ENCODE measurements around the gene CRY2.
"Not testable (repeated sequence)": the region's sequence is repeated elsewhere in the genome, so short reads cannot be mapped to it uniquely, and the experiment has no call there.

The CRY2 gene

GRCh38 chr11:45880772-45881570, 33.7 kb downstream of the CRY2 start:
- no peak for DNase-seq

DNA sequence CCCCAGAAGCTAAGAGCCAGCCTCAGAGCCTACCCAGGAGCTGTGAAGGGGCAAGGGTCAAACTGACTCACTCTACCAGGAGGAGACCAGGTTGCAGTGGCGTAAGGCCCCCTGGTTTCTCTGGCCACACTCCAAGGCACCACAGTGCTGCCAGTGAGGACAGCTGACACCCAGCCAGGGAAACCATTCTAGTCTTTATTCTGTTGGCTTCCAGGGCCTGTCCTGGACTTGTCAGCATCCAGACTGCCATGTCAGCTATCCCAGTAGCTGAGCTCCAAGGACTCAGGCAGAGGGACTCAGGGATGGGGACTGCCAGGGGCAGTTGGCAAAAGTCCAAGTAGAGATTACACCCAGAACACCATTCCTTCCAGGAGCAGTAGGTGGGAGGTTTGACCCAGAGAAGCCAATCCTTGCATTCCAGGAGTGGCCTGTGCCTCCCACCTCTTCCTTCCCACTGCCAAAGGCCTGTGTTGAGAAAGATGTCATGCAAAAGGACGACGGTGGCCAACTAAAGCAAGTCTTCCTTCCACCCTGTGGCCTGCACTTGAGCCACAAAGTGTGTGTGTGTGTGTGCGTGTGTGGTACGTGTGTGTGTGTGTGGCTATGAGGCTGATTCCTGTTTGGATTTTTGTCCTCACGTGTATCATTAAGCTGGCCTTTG, 34.6 kb downstream of the CRY2 start:
- DNase-seq, result no peak

DNA sequence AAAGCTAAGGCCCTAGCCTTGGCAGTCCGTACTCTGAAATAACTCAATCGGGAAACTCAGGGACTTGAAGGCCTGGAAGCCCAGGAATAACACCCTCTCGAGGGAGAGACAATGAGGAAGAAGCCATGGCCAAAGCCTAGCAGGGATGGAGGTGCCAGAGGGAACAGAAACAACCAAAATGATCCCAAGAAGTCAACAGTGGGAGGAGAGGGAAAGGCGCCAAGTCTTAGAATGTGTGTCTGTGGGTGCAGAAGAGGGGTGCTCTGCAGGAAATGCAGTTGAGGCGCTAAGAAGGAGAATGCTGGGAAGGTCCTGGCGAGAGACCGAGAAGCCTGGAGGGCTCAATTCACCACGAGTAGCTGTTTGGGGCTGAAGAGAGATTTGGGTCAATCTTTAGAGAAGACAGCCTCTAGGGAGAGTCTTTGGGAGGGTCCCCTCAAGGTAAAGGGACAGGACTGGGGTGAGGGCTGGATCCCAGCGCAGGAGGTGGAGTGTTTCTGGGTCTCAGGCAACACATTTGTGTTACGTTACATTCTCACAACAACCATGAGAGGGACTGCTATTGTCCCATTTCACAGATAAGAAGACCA, 37.4 kb downstream of the CRY2 start:
- no peak for DNase-seq

- peak; percentile 39 for DNase-seq
Observed at GRCh38 chr11:45885274-45885920, 38.1 kb downstream of the CRY2 start, which contains the start of gene MAPK8IP1. MAPK8IP1 (plus strand) TSS chr11:45885651; CDS start chr11:45885821, 170 bp downstream.

- DNase-seq, result no peak
Observed at GRCh38 chr11:45885921-45886721, 38.8 kb downstream of the CRY2 start.

GRCh38 chr11:45886816-45887520, 39.7 kb downstream of the CRY2 start:
- DNase-seq, result no peak

DNA sequence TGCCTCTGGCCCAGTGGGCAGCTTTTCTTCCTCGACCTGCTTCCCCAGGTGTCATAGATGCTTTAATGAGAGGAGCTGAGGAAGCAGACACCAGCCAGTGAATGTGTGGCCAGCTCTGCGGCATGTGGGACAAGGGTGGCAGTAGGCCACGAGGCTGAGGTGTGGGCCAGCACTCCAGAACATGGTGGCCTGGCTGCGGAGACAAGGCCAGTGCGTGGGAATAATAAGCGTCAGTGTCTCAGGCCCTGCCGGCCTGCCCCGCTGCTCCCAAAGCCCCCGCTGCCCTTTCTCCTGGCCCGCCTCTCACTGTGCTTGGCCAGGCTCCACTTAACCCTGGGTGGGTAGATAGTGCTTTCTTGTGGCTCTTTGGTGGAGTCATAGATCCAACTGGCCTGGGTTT, 40.3 kb downstream of the CRY2 start:
- no peak for DNase-seq

DNA sequence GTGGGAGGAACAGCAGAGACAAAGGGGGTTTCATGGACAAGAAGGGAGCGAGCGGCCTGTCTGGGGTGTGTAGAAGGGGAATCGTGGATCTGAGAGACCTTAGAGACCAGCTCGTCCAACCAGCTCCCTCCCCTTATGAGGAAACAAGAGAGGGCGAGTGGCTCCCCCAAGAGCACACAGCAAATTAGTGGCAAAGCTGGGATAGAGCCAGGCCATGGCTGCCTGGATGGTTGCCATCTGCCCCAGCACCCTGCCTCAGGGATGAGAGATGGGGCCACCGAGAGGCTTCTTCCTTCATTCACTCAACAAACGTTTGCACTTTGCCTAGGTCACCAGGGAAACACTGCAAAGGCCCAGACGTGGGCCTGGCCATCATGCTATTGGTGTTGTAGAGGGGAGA, 42.3 kb downstream of the CRY2 start:
- no peak for DNase-seq

GRCh38 chr11:45889966-45890365, 42.7 kb downstream of the CRY2 start:
- no peak for DNase-seq

DNA sequence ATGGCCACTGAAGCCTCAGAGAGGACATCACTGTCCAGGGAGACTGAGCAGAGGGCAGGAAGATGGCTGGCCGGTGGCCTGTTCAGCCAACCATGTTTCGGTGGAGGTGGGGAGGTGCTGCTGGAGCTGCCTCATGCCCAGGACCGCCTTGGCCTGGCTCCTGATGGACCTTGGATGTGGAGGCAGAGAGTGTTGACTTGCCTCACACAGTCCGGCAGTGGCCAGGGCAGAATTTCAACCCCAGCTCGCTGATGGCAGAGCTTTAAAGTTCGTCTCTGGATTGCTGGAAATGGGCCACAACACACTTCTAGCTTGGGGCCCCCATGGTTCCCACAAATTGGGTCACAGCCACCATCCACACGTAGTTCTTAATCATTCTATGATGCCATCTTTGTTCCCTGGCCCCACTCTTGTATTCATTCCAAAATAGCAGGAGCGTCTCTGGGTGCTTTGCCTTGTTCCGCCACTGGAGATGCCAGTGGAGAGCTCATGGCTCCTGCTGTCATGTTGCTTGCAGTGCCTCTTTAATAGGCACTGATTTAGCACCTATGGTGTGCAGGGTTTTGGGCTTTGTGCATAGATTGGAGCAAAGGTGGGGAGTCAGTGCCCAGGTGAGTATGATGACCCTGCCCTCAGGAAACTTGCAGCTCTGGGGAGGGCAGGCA, 43.7 kb downstream of the CRY2 start:
- DNase-seq, result no peak

DNA sequence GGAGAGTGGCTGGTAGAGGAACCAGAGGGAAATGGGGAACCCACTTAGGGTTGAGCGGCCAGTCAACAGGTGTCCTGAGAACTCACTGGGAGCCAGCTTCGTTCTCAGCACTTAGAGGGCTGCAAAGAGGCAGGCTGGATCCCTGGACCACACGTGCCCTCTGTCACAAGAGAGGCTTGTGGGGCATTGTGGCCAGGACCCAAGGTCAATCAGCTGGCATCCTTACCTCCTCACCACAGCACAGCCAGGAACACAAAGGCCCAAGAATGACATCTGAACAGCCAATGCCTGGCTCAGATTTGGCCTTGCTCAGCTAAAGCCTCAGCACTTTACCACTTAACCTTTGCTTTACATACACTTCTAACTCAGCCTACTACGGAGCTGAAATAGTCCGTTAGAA, 45.6 kb downstream of the CRY2 start:
- no peak for DNase-seq

- DNase-seq, result no peak
Observed at GRCh38 chr11:45894555-45895247, 47.4 kb downstream of the CRY2 start.

DNA sequence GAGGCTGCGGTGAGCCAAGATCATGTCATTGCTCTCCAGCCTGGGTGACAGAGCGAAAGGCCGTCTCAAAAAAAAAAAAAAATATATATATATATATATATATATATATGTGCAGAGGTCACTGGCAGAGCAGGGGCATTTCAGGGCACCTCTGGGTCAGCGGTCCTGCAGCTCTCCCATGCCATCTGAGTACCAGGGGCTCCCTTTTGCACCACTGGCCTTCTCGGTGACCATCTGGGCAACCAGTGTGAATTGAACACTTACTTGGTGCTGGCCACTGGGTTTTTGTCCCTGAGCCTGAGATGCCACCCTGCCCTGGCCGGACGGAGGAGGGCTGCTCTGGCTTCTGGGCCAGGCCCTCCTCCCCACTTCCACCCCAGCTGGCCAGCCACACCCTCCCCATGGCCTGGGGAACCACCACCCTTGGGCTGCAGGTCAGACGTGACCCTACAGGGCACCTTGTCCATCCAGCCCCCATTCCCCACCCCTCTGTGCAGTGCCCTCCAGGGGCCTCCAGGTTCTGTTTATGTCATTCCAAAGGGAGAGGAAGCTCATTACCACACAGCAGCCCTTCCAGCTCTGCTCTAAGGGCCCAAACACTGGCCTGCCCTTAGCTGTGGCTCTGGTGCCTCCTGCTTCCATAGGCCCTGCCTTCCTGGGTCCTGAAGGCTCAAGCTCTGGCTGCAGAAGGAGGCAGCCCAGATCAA, 48.4 kb downstream of the CRY2 start:
- no peak for DNase-seq

GRCh38 chr11:45896422-45896984, 49.2 kb downstream of the CRY2 start:
- DNase-seq, result no peak

DNA sequence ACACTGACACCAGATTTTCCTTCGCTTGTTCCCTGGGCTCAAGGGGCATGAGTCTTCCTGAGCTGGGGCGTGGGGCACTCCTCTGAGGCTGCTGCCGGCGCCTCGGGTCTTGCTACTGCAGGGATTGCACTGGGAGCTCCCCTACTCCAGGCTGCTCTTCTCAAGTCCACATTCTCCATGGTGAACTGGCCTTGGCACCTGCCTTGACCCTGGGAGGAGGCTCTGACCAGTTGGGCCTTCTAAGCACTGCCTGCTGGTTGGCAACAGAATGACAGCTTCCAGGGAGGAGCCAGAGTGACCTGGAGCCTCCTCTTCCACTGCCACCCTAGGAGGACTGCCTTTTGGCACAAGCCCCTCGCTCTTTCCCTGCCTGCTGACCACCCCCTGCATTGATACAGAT, 50.3 kb downstream of the CRY2 start:
- no peak for DNase-seq

- DNase-seq, result no peak
Observed at GRCh38 chr11:45899086-45899447, 51.8 kb downstream of the CRY2 start.

DNA sequence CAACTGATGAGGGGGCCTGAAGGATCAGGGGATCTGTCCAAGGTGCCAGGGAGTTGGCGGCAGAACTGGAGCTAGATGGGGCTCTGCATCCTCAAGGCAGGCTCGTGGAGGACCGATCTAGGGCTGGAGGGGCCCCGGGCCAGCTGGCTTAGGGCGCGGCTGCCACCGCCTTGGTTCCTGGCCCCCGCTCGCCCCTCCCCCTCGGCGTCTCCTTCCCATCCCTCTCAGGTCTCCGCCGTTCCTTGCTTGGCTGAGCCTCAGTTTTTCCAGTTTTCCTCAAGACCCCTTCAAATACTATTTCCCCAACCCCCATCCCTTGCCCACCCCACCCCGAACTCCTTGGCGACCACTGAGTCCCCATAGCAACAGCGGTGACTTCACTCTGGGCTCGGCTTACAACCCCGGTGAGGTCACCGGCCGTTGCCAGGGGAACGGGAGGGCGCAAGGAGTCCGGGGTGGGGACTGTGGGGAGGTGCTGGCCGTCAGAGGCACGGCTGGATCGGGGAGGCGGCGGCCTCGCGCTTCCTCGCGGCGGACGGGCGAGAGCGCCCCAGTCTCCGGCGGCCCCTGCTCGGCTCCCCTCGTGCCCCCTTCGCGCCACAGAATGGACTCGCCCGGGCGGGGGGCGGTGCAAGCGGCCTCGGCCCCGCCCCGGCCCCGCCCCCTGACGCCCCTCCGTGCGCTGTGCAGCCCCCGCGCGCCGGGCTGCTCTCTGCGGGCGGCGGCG, 52.3 kb downstream of the CRY2 start:
- peak; percentile 89 for DNase-seq

- not testable (repeated sequence) for DNase-seq
Observed at GRCh38 chr11:45900175-45900800, 53.0 kb downstream of the CRY2 start.
